GM12872 (cell line): ENCODE data around the gene USP24.

ENCODE experiments used
- TF ChIP-seq, protein P1 (sequence below): IDR thresholded peaks from 3 replicates; pipeline ENCODE4 v1.5.1; 2011; ENCODE audit warnings: low read depth, mild to moderate bottlenecking, low read length, moderate library complexity; ENCODE audit not compliant: insufficient read depth

USP24 gene

DNA sequence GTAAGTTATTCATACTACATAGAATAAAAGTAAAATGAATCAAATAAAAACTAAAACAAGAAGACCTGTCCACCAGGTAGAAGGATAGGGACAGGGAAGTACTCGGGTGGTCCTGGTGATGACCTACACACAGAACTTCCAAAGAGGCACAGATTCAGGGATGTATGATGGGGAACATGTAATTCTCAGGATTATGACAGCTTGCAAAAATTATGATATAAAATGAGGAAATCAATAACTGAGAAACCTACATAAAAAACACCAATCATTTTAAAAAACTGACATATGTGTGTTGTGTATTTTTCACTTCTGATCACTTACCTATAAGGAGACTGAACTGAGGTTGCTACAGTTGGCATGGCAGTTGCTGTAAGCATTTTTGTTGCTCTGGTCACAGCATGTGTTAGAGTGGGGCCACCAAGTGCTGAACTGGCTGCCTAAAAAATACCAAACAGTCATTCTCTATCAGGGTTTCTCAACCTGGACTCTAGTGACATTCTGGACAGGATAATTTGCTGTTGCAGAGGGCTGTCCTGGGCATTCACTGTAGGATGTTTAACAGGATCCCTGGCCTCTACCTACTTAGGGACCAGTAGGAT lies 73.8 kb downstream of the USP24 start:
- TF ChIP-seq, protein P1, sequence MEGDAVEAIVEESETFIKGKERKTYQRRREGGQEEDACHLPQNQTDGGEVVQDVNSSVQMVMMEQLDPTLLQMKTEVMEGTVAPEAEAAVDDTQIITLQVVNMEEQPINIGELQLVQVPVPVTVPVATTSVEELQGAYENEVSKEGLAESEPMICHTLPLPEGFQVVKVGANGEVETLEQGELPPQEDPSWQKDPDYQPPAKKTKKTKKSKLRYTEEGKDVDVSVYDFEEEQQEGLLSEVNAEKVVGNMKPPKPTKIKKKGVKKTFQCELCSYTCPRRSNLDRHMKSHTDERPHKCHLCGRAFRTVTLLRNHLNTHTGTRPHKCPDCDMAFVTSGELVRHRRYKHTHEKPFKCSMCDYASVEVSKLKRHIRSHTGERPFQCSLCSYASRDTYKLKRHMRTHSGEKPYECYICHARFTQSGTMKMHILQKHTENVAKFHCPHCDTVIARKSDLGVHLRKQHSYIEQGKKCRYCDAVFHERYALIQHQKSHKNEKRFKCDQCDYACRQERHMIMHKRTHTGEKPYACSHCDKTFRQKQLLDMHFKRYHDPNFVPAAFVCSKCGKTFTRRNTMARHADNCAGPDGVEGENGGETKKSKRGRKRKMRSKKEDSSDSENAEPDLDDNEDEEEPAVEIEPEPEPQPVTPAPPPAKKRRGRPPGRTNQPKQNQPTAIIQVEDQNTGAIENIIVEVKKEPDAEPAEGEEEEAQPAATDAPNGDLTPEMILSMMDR, result no peak

DNA sequence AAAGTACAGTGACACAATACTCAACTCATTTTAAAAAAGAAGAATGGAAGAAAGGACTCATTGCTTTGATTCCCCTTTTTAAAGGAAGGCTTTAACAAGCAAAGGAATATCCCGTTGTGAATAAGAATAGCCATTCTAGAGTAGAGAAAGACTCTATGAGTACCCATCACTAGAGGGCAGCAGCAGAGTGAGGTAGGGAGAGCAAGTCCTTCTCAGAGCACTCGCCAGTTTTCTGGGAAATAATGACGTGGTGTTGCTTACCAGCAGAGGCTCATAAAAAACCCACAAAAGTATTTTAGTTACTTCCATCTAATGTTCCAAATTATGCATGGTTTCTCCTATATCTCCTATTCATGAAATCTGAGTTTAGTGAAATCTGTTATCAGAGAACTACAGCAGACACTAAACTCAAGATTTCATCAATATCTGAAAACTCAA lies 74.6 kb downstream of the USP24 start:
- TF ChIP-seq, protein P1, result peak; percentile 79

- TF ChIP-seq, protein P1, result no peak
These were observed 75.0 kb downstream of the USP24 start for GRCh38 chr1:55140137-55140536.

GRCh38 chr1:55138823-55139222 lies 76.3 kb downstream of the USP24 start:
- TF ChIP-seq, protein P1, result no peak

- TF ChIP-seq, protein P1, result no peak
These were observed 80.9 kb downstream of the USP24 start for GRCh38 chr1:55134152-55134808.

GRCh38 chr1:55131801-55132200 lies 83.4 kb downstream of the USP24 start:
- TF ChIP-seq, protein P1, result no peak

- TF ChIP-seq, protein P1, result no peak
These were observed 83.9 kb downstream of the USP24 start for GRCh38 chr1:55131218-55131617.
